Tibial nerve (tissue), 4 donors: ENCODE results near the gene ARHGEF17. TPM values are rescaled to one million over a fixed set of nuclear protein-coding genes. Genes with fewer than 3 reads are reported as not detected.
A peak's percentile ranks its signal among the peaks of the same experiment; 100 is the strongest.

Experiments used
- DNase-seq, 2 donors: peaks; one replicate each; pipeline ENCODE4 v3.0.0-alpha.2; 2019; ENCODE audit warnings: low spot score in 2 of 2
- H3K27ac ChIP-seq, 4 donors: fragments of 200-600 bp; sonication (generic) in 3 of 4; one replicate each; pipeline ENCODE4 v1.5.1; 2017 to 2019; ENCODE audit warnings: mild to moderate bottlenecking in 1 of 4
- H3K27me3 ChIP-seq, 2 donors: fragments of 200-600 bp; sonication (generic) in 1 of 2; one replicate each; pipeline versions ENCODE4 v1.5.1 to v1.6.0; 2017 to 2019
- H3K36me3 ChIP-seq, 3 donors: fragments of 200-600 bp; sonication (generic); one replicate each; pipeline ENCODE4 v1.5.1; 2018 to 2019
- H3K4me1 ChIP-seq, 4 donors: fragments of 200-600 bp; sonication (generic) in 3 of 4; one replicate each; pipeline ENCODE4 v1.5.1; 2017 to 2019
- H3K4me3 ChIP-seq, 4 donors: fragments of 200-600 bp; sonication (generic) in 3 of 4; one replicate each; pipeline ENCODE4 v1.5.1; 2017 to 2019; ENCODE audit warnings: mild to moderate bottlenecking in 1 of 4, moderate library complexity in 1 of 4
- H3K9me3 ChIP-seq, 4 donors: fragments of 200-600 bp; sonication (generic) in 3 of 4; one replicate each; pipeline ENCODE4 v1.5.1; 2017 to 2019
- CTCF ChIP-seq, 5 experiments: fragments of 200-600 bp in 3 of 5; fragments of 450-650 bp in 2 of 5; sonication (generic) in 3 of 5; IDR thresholded peaks; one replicate each; pipeline ENCODE4 v1.5.1; 2016 to 2019; ENCODE audit warnings: antibody characterized with exemption in 5 of 5, mild to moderate bottlenecking in 3 of 5, moderate library complexity in 2 of 5
- EP300 ChIP-seq, 2 donors: sonication (generic); formaldehyde crosslinking; IDR thresholded peaks; one replicate each; pipeline ENCODE4 v1.6.1; 2017; ENCODE audit warnings: antibody characterized with exemption in 2 of 2, mild to moderate bottlenecking in 1 of 2
- POLR2A ChIP-seq, 2 donors: fragments of 450-650 bp; IDR thresholded peaks; one replicate each; pipeline ENCODE4 v1.6.1; 2017; ENCODE audit warnings: antibody characterized with exemption in 2 of 2, mild to moderate bottlenecking in 2 of 2, moderate library complexity in 2 of 2
- WGBS, 2 donors: methylation state at CpG; one replicate each; pipeline ENCODE4 v1.1.5; 2018; 5-methylcytosine and 5-hydroxymethylcytosine counted together
- total RNA-seq, 4 donors: library from RNA; depleted of rRNA; stranded (reverse); fragments of >200 nt; gene quantifications; one replicate each; pipeline ENCODE4 v1.1.0, GENCODE V29; 2016

Gene ARHGEF17
- total RNA-seq, 4 donors from 2014 or later = 102 to 135 (median 112) TPM

GRCh38 chr11:73333640-73334383 is 25.7 kb downstream of the ARHGEF17 start:
- Histone ChIP-seq H3K27ac (peak overlapping the region; percentile 3 to 90 (median 70)), H3K9me3 (no peaks in the 10 kb centered on the region), H3K4me3 (no peak overlapping the region), H3K36me3 (no peaks in the 10 kb centered on the region), H3K27me3 (no peaks in the 10 kb centered on the region), H3K4me1 (peaks cover 3 to 87% (median 64%) of the 10 kb centered on the region in 4 donors)
- no peak for DNase-seq
- TF ChIP-seq POLR2A (IDR thresholded peaks at IDR 0.05) (no peak), CTCF (IDR thresholded peaks at IDR 0.05) (no peak), EP300 (IDR thresholded peaks at IDR 0.05) (no peak)
- 41 to 46% methylated on average over 4 of the region's 4 CpGs for WGBS, 2 donors

GRCh38 chr11:73334384-73335203 is 26.5 kb downstream of the ARHGEF17 start:
- WGBS, 2 donors = 10 to 17% methylated on average over 6 of the region's 6 CpGs
- DNase-seq = peak; percentile 67 to 71
- peak overlapping the region in 1 of 4 donors; percentile 3 for H3K4me3 ChIP-seq
- H3K9me3 ChIP-seq = no peaks in the 10 kb centered on the region
- H3K27me3 ChIP-seq = no peaks in the 10 kb centered on the region
- H3K4me1 ChIP-seq = peaks cover 3 to 87% (median 62%) of the 10 kb centered on the region in 4 donors
- TF ChIP-seq EP300 (IDR thresholded peaks at IDR 0.05) = peak in 1 of 2 donors; percentile 52
- no peak for TF ChIP-seq POLR2A (IDR thresholded peaks at IDR 0.05)
- H3K36me3 ChIP-seq = no peaks in the 10 kb centered on the region
- H3K27ac ChIP-seq = peak overlapping the region; percentile 19 to 90 (median 70)

DNA sequence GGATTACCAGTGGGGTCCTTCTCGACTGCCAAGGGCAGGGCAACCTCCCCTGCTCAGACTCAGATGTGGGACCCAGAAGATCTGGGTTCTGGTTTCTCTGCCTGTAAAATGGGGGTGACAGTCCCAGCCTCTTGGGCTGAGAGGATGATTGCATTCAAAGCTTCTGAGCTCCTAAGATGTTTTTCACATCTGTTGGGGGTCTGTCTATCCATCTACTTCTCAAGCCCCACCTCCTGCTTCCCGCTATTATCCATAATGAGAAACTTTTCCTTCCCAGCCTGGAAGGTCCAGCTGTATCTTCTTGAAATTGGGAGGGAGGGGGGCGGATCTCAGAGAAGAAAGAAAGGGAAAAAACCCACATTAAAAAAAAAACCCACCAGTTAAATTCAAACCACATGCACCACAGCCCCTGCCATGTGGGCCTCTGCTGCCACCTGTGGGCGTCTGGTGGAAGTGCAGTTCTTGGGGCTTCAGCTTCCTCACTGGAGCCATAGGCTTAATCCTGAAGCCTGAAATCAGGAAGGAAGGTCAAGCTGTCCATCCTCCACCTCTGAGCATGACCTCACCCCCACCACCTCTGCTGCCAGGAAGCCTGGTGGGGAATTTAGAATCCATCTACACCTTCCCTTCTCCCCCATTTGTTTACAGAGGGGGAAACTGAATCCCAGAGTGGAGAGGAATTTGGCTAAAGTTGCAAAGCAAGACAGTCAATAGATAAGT is 27.3 kb downstream of the ARHGEF17 start:
- peak; percentile 83 to 92 for DNase-seq
- H3K4me3 ChIP-seq = peak overlapping the region in 1 of 4 donors; percentile 3

DNA sequence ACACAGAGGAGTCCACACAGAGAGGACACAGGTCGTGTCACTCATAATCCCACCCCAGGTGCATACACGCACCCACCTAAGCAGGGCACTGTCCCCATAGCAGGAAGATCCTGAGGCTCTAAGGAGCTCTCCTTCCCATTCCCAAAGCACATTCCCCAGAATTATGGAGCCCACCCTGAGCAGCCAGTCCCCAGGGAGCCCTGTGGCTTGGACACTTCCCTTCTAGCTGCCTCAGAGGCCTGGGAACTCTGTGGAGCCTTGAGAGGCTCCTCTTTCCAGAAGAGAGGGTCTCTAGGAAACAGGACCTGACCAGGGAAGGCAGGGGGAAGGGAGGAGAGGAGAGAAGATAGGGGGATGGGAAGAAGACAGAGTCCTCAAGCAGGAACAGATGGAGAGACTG is 29.8 kb downstream of the ARHGEF17 start:
- DNase-seq = no peak
- Histone ChIP-seq H3K4me3 (no peak overlapping the region), H3K9me3 (no peaks in the 10 kb centered on the region), H3K27ac (peak overlapping the region; percentile 9 to 63 (median 34)), H3K4me1 (peaks cover 0 to 85% (median 44%) of the 10 kb centered on the region in 4 donors), H3K36me3 (no peaks in the 10 kb centered on the region), H3K27me3 (no peaks in the 10 kb centered on the region)
- no peak for TF ChIP-seq EP300 (IDR thresholded peaks at IDR 0.05)
- WGBS, 2 donors = 67 to 84% methylated on average over 2 of the region's 2 CpGs

More for the DNA sequence above, 27.3 kb downstream of the ARHGEF17 start:
- peak in 1 of 2 donors; percentile 56 for TF ChIP-seq EP300 (IDR thresholded peaks at IDR 0.05)
- no peak for TF ChIP-seq POLR2A (IDR thresholded peaks at IDR 0.05)
- peak; percentile 85 to 100 (median 97) for TF ChIP-seq CTCF (IDR thresholded peaks at IDR 0.05)
- no peaks in the 10 kb centered on the region for H3K36me3 ChIP-seq
- peak overlapping the region; percentile 19 to 90 (median 70) for H3K27ac ChIP-seq
- H3K27me3 ChIP-seq = no peaks in the 10 kb centered on the region
- peaks cover 3 to 86% (median 59%) of the 10 kb centered on the region in 4 donors for H3K4me1 ChIP-seq
- 5 to 6% methylated on average over 4 of the region's 4 CpGs for WGBS, 2 donors
- no peaks in the 10 kb centered on the region for H3K9me3 ChIP-seq

GRCh38 chr11:73338279-73338678 is 30.2 kb downstream of the ARHGEF17 start:
- WGBS, 2 donors = 50 to 61% methylated on average over 4 of the region's 4 CpGs
- peak overlapping the region; percentile 9 to 63 (median 34) for H3K27ac ChIP-seq

More at GRCh38 chr11:73338279-73338678, 30.2 kb downstream of the ARHGEF17 start:
- no peaks in the 10 kb centered on the region for H3K9me3 ChIP-seq
- TF ChIP-seq EP300 (IDR thresholded peaks at IDR 0.05) (peak in 1 of 2 donors; percentile 49), POLR2A (IDR thresholded peaks at IDR 0.05) (no peak), CTCF (IDR thresholded peaks at IDR 0.05) (no peak)
- no peak overlapping the region for H3K4me3 ChIP-seq
- no peaks in the 10 kb centered on the region for H3K27me3 ChIP-seq
- no peak for DNase-seq
- H3K36me3 ChIP-seq = no peaks in the 10 kb centered on the region
- H3K4me1 ChIP-seq = peaks cover 0 to 85% (median 41%) of the 10 kb centered on the region in 4 donors
